Endothelial cell of umbilical vein (primary cell): ENCODE measurements around the gene SHC1.

ENCODE experiments used
- CTCF ChIP-seq, 2 donors: IDR thresholded peaks; 1 replicate in 1 of 2; 2 replicates in 1 of 2; pipeline ENCODE4 v1.5.1; 2011; ENCODE audit warnings: low read length in 2 of 2, mild to moderate bottlenecking in 2 of 2, moderate library complexity in 2 of 2, control low read depth in 1 of 2, inconsistent platforms in 1 of 2, low read depth in 1 of 2; ENCODE audit not compliant: insufficient read depth in 1 of 2; ENCODE audit errors: extremely low read depth in 1 of 2
- EZH2 ChIP-seq: IDR thresholded peaks from 2 replicates; pipeline ENCODE4 v1.6.1; 2012; ENCODE audit warnings: borderline replicate concordance, low read depth, mild to moderate bottlenecking, moderate library complexity, low read length, inconsistent platforms; ENCODE audit not compliant: severe bottlenecking
- FOS ChIP-seq: IDR thresholded peaks from 2 replicates; pipeline ENCODE4 v1.6.1; 2011; ENCODE audit warnings: mild to moderate bottlenecking, low read length, moderate library complexity, borderline replicate concordance; ENCODE audit not compliant: insufficient read depth
- GATA2 ChIP-seq: IDR thresholded peaks from 2 replicates; pipeline ENCODE4 v1.7.0; 2011; ENCODE audit warnings: low read depth, mild to moderate bottlenecking, moderate library complexity, mixed read lengths, low read length; ENCODE audit not compliant: insufficient read length, insufficient read depth
- JUN ChIP-seq: IDR thresholded peaks from 2 replicates; pipeline ENCODE4 v1.6.1; 2011; ENCODE audit warnings: borderline replicate concordance, low read depth; ENCODE audit not compliant: insufficient read length, insufficient read depth
- MAX ChIP-seq: IDR thresholded peaks from 2 replicates; pipeline ENCODE4 v1.6.1; 2011; ENCODE audit not compliant: insufficient read depth, insufficient read length
- MYC ChIP-seq: IDR thresholded peaks from one replicate; pipeline ENCODE4 v1.6.1; 2011; ENCODE audit warnings: mild to moderate bottlenecking, low read depth, low read length
- POLR2A ChIP-seq: IDR thresholded peaks from 2 replicates; pipeline ENCODE4 v1.6.1; 2012; ENCODE audit warnings: low read depth, mild to moderate bottlenecking, control low read depth, low read length
- POLR2AphosphoS5 ChIP-seq: IDR thresholded peaks from 2 replicates; pipeline ENCODE4 v1.6.1; 2012; ENCODE audit warnings: low read depth, mild to moderate bottlenecking, control low read depth, low read length, moderate library complexity; ENCODE audit not compliant: insufficient read depth

GRCh38 chr1:155003766-155004351 lies 33.3 kb upstream of the SHC1 start:
- TF ChIP-seq POLR2A (no peak), EZH2 (no peak), CTCF (IDR thresholded peaks at IDR 0.05; ENCODE audit: extremely low read depth in 1 of 2, insufficient read depth in 1 of 2, low read depth in 1 of 2, low read length in 2 of 2) (no peak), FOS (peak; percentile 50), POLR2AphosphoS5 (no peak), MYC (no peak), GATA2 (no peak), JUN (no peak), MAX (no peak)
